ENCODE results near the gene CASTOR1. TPM values are rescaled to one million over a fixed set of nuclear protein-coding genes. Genes with fewer than 3 reads are reported as not detected.

CASTOR1 gene
- total and polyA plus RNA-seq, 2 donors (not counting 3 experiments of a cell fraction or from before 2014, with no cell fraction given), result 8.1 to 26.8 TPM

GRCh38 chr22:30308093-30308492 lies 18.8 kb upstream of the CASTOR1 start:
- no peaks in the 10 kb centered on the region for H3K79me2 ChIP-seq (ENCODE audit: control insufficient read depth, insufficient read depth, low read length)
- H3K4me1 ChIP-seq (ENCODE audit: control insufficient read depth, extremely low read depth, insufficient read depth, low read length), result peaks cover 23% of the 10 kb centered on the region
- no peaks in the 10 kb centered on the region for H3K36me3 ChIP-seq (ENCODE audit: control insufficient read depth in 2 of 2, extremely low read depth in 1 of 2, insufficient read depth in 2 of 2, low read length in 2 of 2)
- FAIRE-seq (no peak), DNase-seq (ENCODE audit: low read depth, low spot score) (no peak)
- ChIA-PET CTCF (interaction anchor here (1.4 kb wide), 1 partner anchor 20 kb away, joined by 4 read pairs; no protein-coding TSS in a partner anchor), POLR2A (no interaction called here)
- H3K9me3 ChIP-seq (replicated peaks; ENCODE audit: control insufficient read depth, insufficient read depth, low read length), result no peaks in the 10 kb centered on the region
- BruUV-seq (replicated peaks), result no TSS peak
- intact Hi-C loops (cut with micrococcal nuclease) (no loop called here), dilution Hi-C loops (cut with MboI; ENCODE audit: extremely low pct_ligation_motif_present, low sequenced_read_pairs) (no loop called here)
- no peak overlapping the region for H3K9ac ChIP-seq (replicated peaks; ENCODE audit: extremely low read depth, insufficient read depth, low read length)
- TF ChIP-seq JUN (IDR thresholded peaks at IDR 0.05; ENCODE audit: borderline replicate concordance, insufficient read depth, insufficient read length, low read depth) (no peak), FOS (IDR thresholded peaks at IDR 0.05; ENCODE audit: borderline replicate concordance, insufficient read depth, low read length) (no peak), EZH2 (IDR thresholded peaks at IDR 0.05; ENCODE audit: borderline replicate concordance, low read depth, low read length, severe bottlenecking) (no peak), GATA2 (IDR thresholded peaks at IDR 0.05; ENCODE audit: insufficient read depth, insufficient read length, low read depth, low read length) (no peak), POLR2AphosphoS5 (IDR thresholded peaks at IDR 0.05; ENCODE audit: insufficient read depth, low read depth, low read length) (no peak), POLR2A (IDR thresholded peaks at IDR 0.05; ENCODE audit: low read depth, low read length) (no peak), CTCF (IDR thresholded peaks at IDR 0.05; ENCODE audit: extremely low read depth in 1 of 2, insufficient read depth in 1 of 2, low read depth in 1 of 2, low read length in 2 of 2) (no peak), MYC (IDR thresholded peaks at IDR 0.05; ENCODE audit: low read depth, low read length) (no peak), MAX (IDR thresholded peaks at IDR 0.05; ENCODE audit: insufficient read depth, insufficient read length) (no peak)
- H3K4me3 ChIP-seq (replicated peaks in 1 of 3; ENCODE audit: insufficient read depth in 1 of 3, low read depth in 1 of 3, low read length in 3 of 3), result no peak overlapping the region
- H3K4me2 ChIP-seq (ENCODE audit: insufficient read depth, low read length), result no peak overlapping the region
- no peaks in the 10 kb centered on the region for H3K9me1 ChIP-seq (replicated peaks; ENCODE audit: control insufficient read depth, extremely low read depth, insufficient read depth, low read length)
- no peaks in the 10 kb centered on the region for H4K20me1 ChIP-seq (replicated peaks; ENCODE audit: control insufficient read depth, extremely low read depth, insufficient read depth, low read length)
- no peaks in the 10 kb centered on the region for H3K27me3 ChIP-seq (ENCODE audit: control insufficient read depth in 2 of 2, insufficient read depth in 2 of 2, low read length in 2 of 2)
- H3K27ac ChIP-seq (ENCODE audit: insufficient read depth, low read depth, low read length), result no peak overlapping the region
- no peak overlapping the region for H2AFZ ChIP-seq (ENCODE audit: low read depth, low read length)

Measured in endothelial cell of umbilical vein (primary cell).